NCI-H2029 (cell line): ENCODE results near the gene C1QTNF3.
A peak's percentile ranks its signal among the peaks of the same experiment; 100 is the strongest.

Experiments
- DNase-seq: peaks from one replicate; lab custom pipeline; 2025; lab: John Stamatoyannopoulos, UW

Gene C1QTNF3

GRCh38 chr5:33997331-33997983 is 45.6 kb downstream of the C1QTNF3 start:
- peak; percentile 93 for DNase-seq

- no peak for DNase-seq
Observed at GRCh38 chr5:33995865-33996264, 47.1 kb downstream of the C1QTNF3 start.

DNA sequence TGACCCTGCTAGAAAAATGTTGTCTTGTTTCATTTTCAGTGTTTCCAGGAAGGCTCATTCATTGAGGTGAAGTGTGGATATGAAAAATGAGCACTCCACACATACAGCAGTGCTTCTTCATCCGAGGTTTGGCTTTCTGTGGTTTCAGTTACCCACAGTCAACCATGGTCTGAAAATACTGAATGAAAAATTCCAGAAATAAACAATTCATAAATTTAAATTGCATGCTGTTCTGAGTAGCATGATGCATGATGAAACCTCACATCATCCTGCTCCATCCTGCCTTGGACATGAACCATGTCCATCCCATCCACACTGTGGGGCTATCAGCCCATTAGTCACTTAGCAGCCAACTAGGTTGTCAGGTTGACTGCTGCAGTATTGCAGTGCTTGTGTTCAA is 48.2 kb downstream of the C1QTNF3 start:
- no peak for DNase-seq

DNA sequence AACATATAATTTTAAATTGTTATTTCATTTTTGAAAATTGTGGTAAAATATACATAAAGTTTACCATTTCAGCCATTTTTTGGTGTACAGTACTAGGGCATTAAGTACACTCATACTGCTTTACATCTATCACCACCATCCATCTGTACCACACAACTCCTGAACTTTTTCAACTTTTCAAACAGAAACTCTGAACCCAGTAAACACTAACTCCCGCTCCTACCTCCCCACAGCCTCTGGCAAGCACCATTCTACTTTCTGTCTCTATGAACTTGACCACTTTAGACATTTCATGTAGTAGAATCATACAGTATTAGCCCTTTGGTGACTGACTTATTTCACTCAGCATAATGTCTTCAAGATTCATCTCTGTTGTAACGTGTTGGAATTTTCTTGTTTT is 50.1 kb downstream of the C1QTNF3 start:
- DNase-seq: no peak

GRCh38 chr5:33985447-33985846 is 57.6 kb downstream of the C1QTNF3 start:
- no peak for DNase-seq

- no peak for DNase-seq
Observed at GRCh38 chr5:33984671-33985124, 58.3 kb downstream of the C1QTNF3 start, which contains the start of gene SLC45A2. SLC45A2 (minus strand) TSS chr5:33984693; CDS start chr5:33984583, 110 bp downstream.

- no peak for DNase-seq
Observed at GRCh38 chr5:33984178-33984577, 58.8 kb downstream of the C1QTNF3 start.

DNA sequence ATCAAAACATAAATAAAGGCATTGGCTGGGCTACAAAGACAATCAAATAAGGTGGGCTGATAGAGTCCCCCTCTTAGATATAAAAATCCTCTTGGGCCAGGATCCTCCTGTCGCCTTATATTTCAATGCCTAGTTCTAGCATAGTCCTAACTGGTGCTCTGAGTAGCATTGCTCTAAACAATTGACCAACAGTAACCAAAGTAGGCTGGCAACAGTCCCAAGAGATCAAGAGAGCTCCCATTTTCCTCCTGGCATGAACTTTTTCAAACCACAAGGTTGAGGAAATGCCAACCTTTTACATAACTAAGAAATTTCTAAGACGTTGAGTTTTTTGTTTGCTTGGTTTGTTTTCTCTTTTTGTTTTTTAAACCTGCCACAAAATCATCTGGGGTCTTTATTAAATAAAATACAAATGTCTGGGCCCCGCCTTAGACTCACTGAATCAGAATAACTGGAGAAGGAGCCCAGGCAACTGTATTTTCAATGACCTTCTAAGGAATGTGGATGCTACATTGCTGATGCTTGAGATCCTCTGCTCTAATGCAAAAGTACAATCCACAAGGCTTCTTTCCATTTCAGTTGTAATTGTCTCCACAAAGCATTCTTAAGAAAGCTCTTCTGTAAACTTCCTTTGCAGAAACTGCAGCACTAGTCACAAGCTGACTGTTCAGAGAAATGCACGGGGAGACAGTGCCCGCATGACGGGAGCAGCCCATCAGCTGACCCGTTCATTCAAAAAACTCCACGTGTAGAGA is 61.4 kb downstream of the C1QTNF3 start:
- DNase-seq: no peak

GRCh38 chr5:33980030-33980429 is 63.0 kb downstream of the C1QTNF3 start:
- no peak for DNase-seq

DNA sequence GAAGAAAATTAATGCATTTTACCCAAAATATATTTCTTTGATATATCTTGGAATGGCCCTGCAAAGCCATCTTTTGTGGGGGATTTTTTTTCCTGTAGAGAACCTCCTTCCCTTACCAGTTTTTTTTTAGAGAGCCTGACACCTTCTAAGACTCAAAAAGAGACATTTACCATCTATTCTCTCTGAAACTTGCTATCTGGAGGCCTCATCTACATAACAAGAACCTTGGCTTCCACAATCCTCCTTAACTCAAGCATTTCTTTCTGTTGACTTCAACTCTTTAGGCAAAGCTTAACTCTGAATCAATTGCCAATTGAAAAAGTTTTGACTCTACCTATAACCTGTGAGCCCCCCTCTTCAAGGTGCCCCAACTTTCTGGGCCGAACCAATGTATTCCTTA is 64.7 kb downstream of the C1QTNF3 start:
- no peak for DNase-seq

DNA sequence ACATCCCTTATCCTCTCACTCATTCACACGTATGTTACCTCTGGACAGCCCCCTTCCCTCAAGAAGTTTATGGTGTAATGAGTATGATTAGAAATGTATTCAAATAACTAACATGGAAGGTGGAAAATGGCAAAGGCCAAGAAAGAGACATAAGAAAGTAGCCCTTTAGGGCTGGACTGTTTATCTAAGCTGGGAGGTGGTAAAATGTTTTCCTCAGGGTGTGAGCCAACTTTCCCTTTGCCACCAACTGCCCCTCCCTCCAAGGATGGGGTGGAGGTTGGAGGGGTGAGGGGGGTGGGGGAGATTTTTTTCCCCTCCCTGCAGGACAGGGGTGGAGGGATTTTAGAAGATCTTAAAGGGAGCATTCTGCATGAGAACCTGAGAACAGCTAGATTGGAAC is 66.7 kb downstream of the C1QTNF3 start:
- no peak for DNase-seq

DNA sequence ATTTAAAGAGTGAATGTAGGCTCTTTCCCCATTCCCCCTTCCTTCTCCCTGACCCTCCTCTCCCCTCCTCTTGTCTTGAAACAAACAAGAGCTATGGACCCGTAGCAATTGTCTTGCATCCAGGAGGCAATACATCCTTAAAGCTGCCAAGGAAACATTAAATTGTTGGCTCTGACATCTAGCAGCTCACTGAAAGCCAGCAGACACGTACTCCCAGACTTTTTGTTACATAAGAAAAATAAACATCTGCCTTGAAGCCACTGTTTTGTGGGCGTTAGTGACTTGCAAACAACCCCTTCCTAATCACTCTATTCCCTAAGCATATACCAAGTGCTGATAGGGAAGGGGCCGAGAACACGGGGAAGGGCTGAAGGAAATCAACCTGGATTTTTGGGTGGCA is 67.2 kb downstream of the C1QTNF3 start:
- DNase-seq: no peak

GRCh38 chr5:33973271-33973670 is 69.7 kb downstream of the C1QTNF3 start:
- DNase-seq: no peak

GRCh38 chr5:33969572-33970452 is 73.2 kb downstream of the C1QTNF3 start:
- DNase-seq: no peak

DNA sequence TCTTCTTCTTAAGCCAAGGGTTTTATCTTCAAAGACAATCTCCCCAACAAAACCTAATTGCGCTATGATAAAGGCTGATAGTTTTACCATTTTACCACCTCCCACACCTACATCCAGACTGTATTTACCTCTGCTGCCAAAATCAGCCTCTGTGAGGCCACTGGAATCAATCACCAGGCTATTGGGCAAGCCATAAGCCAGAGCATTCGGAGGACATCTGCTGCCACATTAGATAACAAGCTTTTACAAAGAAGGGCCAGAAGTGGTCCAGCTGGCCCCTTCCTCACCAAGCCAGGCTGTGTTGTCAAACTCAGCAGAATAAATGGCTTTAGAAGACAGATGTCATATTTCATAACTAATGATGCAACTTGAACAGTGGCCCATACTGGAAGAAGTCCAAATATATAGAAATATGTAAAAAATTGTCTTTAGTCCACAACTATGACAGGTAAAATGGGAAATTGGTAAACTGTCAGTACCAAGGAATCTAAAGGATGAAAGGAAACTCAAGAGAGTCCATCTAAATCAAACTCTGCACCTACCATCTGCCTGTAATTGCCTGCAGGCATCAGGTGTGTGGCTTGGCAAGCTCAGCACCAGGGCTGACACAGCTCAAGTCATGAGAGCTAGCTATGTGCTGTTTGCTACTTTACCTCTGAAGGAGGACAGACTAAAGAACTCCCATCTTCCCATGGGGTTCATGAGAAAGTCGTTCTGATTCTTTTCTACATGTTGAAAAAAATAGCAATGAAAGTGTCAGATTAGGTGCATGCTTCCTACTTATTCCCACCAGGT is 74.6 kb downstream of the C1QTNF3 start:
- DNase-seq: no peak
